GM18508 (cell line): Measurements from ENCODE around the gene RAET1E.
"Not testable (repeated sequence)": the region's sequence is repeated elsewhere in the genome, so short reads cannot be mapped to it uniquely, and the experiment has no call there.

Source experiments
- ATAC-seq: cut with Tn5 transposase; IDR thresholded peaks from one replicate; pipeline ENCODE4 v1.9.1; 2021; ENCODE audit warnings: moderate number of reproducible peaks; ENCODE audit not compliant: insufficient read depth, unreplicated experiment

Gene RAET1E

GRCh38 chr6:149929422-149929821 lies 31.5 kb upstream of the RAET1E start:
- ATAC-seq = no peak

GRCh38 chr6:149927025-149927424 lies 29.1 kb upstream of the RAET1E start:
- ATAC-seq = not testable (repeated sequence)

GRCh38 chr6:149925974-149926777 lies 28.3 kb upstream of the RAET1E start:
- no peak for ATAC-seq

DNA sequence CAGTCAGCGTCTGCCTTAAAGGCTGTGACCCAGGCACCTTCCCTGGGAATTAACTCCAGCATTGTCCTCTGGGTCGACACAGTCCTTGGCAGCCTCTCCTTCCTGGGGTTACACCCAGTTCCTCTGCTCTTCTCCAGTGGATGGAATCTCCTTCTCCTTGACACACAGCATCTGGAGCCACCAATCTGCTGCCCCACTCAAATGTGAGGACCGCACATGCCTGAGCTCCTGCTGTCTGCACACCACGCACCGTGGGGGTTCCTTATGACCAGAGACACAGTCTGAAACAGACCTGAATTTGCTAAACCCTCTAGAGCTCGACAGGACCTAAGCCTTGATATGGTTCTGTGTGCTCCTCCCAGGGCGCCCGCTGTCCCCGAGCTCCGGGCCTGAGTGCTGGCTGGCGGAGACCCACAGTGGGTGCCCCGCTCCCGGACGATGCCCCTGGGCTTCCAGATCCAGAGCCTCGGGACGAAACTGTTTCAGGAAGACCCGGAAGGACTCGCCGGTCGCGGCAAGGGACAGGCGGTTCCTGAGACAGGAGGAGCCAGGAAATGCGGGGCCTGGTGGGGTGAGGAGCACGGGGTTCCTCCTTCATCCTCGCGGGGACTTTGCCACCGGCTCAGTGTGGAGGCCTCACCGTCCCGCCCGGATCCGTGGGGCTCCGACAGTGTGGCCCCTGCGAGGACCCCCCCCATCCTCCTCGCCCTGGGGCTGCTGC lies 27.5 kb upstream of the RAET1E start:
- no peak for ATAC-seq

DNA sequence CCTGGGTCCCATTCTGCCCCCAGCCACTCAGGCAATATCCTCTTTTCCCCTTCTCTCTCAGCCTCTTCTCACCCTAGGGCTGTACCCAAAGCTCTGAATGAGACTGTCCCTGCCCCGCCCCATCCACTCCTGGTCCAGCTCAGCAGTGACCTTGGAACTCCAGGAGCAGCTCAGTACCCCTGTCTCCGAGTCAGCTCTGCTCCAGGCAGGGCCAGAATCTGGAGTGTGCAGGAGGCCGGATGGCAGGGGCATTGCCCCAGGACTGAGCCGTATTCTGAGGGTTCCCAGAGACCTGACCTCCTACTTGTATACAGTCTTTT lies 27.0 kb upstream of the RAET1E start:
- no peak for ATAC-seq

- no peak for ATAC-seq
These were observed 26.5 kb upstream of the RAET1E start for GRCh38 chr6:149924206-149924932.

GRCh38 chr6:149923327-149923986 lies 25.5 kb upstream of the RAET1E start:
- no peak for ATAC-seq

DNA sequence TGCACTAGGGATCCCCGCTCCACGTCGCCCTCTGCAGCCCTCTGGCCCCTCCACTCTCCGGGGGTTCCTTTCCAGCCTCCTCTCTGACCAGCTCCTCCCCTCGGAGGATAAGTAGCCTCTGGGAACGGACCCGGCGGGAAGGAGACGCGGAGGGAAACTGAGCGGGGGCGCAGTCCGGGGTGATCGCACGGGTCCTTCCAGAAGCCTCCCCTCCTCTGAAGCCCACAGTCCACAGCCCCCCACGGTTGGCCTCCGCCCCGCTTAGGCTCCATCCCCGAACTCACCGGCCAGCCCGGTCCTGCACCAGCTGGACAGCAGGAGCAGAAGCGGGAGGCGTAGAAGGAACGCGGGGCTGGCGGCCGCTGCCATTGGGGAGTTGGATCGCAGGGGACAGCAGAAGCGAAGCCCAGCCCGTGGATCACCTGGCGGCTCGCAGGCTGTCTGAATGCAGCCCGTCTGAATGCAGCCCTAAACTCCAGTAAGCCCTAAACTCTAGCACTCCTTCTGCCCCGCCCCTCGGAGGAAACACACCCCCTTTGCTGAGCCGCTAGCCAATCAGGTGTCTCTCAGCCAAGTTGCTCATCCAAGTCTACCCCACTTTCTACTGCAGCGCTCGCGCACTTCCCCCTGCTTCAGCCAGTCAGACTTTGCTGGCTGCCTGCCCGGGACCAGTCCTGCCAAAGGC lies 24.9 kb upstream of the RAET1E start, which contains the start of gene RAET1G:
TSS of gene RAET1G (minus strand) at position 480 of the 685 bp plus-strand sequence. CDS start at position 369, 111 bp downstream.
- ATAC-seq = no peak

DNA sequence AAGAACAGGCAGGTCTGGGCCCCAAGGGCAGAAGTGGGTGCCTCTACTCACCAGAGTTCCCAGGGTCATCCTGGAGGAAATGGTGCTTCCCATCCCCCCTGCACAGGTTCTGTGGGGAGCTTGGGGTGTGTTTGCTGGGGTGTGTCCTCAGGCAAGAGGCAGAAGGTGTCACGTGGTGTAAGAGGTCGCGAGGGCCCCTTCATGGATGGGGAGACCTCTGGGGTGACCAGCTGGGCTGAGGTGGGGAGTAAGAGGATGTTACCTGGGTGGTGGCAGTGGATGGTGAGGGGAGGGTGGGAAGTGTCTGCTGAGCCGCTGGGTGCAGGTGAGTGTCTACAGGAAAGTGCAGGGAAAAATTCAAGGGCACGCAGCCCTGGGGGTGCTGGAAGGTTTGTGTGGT lies 24.2 kb upstream of the RAET1E start:
- not testable (repeated sequence) for ATAC-seq

- no peak for ATAC-seq
These were observed 23.4 kb upstream of the RAET1E start for GRCh38 chr6:149921361-149921760.

DNA sequence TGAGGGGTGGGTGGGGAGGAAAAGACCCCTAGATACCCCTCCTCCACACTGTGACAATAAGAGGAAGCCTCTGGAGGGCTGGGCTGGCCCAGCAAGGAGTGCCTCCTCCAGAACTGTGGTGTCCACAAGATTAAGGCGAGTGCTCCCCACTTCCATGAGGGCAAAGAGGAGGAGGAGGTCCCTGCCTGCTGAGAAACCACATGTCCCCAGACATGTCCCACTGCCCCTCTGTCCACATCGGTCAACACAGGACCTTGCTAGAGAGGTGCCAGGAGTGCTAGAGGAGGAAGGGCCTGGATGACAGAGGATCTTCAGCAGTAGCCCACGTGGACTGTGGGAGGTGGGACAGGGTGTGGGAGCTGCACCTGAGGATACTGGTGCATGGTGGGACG lies 21.9 kb upstream of the RAET1E start:
- ATAC-seq = no peak

DNA sequence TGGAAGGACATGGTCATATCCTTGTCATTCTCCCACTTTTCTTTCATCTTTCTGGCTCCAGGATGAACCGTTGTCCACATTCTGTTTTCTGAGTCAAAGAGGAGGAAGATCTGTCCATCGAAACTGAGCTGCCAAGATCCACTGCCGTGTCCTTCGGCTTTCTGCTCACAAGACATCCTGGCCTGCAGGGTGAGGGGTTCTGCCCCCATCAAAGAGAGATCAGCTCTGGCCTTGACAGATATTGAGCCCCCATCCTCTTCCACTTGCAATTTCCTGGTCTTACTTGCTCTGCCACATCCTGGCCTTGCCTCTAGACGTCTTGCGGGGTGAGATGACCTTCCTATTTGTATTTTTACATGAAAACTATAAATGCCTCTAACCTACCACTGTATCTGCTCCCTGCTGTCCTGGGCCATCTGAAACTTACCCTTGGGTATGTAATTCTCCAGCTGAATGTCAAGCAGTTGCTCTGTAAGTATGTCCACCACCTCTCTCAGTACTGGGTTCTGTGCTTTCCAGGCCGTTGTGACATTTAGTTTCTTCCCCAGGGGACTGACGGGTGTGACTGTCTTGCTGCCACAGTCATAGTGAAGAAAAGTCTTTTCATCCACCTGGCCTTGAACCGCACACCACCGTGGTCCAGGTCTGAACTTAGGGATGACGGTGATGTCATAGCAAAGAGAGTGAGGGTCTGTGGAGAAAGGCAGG lies 21.4 kb upstream of the RAET1E start:
- not testable (repeated sequence) for ATAC-seq

DNA sequence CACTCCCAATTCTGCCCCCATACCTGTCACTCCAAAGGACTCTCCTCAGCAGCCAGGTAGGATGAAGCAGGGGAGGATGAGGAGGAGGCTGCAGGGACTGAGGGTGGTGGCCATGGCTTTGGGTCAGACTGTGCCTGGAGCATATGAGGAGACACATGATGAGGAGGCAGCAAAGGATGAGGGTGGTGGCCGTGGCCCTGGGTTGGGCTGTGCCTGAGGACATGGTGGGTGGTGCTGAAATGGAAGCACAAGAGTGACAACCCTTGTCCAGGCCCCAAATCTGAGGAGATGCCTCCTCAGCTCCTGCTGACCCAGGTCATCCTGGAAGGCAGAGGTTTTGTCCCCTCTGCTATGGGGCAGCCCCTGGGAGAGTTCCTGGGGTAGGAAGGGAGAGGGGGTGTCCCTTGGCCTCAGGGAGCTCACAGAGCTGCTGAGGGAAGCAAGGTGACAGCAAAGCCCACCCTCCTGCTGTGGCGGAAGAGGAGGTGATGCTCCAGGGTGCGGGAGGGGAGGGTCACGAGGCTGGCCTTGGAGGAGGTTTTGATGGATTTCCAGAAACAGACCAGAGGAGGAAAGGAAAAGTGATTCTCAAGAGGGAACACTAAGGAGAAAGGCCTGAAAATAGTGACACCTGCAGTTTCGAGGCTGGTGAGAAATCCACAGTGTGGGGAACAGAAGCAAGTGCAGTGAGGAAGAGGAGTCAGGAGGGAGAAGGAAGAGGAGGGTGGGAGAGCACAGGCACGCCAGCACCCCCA lies 20.4 kb upstream of the RAET1E start:
- ATAC-seq = no peak

DNA sequence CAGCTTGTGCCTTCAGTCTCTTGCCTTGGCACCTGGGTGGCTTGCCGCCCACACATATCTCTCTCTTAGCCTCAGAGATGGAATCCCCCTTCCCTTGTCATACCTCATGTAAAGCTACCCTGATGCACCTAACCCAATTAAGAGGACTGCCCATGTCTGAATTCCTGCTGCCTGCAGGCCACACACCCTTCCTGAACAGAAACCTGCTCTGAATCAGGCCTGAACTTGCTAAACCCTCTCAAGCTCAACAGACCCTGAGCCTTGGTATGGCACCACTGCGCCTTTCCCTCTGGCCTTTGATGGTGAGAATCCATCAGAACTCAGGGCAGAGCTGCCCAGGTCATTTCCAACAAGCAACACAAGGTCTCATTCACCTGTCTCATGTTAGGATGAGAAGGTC lies 19.8 kb upstream of the RAET1E start:
- ATAC-seq = no peak

GRCh38 chr6:149915970-149916865 lies 18.3 kb upstream of the RAET1E start:
- no peak for ATAC-seq

DNA sequence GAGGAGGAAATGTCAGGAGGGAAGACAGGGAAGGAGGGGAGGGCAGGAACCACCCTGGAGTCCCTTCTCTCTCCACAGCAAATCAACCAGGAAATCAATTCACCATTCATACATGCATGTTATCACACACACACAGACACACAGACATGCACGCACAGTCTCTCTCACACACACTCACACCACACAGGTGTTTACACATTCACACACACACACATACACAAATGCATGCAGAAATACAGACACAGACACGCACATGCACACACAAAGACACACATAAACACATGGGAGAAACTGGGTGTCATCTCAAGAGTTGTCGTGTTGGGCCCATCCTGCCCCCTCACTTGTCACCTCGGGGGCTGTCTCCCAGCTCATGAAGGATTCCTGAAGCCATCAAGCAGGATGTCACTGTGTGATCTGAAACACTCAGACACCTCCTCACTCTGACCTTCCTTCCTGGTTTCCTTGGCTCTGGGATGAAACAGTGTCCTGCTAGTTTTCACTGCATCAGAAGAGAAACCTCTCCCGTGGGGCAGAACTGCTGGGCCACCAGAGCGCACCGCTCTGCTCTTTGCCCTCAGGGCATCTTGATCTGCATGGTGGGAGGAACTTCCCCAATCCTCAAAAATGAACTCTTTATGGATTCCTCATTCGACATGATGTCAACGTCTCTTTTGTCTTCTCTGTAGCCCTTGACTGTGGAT lies 15.8 kb upstream of the RAET1E start:
- no peak for ATAC-seq

DNA sequence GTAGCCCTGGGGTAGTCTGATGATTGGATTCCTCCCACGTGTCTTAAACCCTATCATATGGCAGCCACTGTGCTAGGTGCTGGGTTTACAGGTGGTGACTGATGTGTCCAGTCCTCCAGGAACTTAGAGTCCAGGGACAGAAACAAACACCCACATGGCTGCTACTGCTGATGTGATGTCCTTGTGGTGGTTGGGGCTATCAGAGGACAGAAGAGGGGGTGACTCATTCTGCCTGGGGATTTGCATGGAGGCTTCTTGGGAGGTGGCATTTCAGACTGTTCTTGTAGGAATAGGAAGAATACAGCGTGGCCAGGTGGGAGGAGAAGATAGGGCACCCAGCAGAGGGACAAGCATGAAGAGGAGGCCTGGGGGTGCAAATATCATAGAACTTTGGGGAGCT lies 15.2 kb upstream of the RAET1E start:
- ATAC-seq = no peak
